ENCODE results near the gene ROCK1.
"Not testable (repeated sequence)": the region's sequence is repeated elsewhere in the genome, so short reads cannot be mapped to it uniquely, and the experiment has no call there.

The ROCK1 gene

GRCh38 chr18:21052385-21052784 lies 59.2 kb downstream of the ROCK1 start:
- DNase-seq: peak in 1 of 14 donors; percentile 6

GRCh38 chr18:21051620-21052019 lies 60.0 kb downstream of the ROCK1 start:
- no peak for DNase-seq

DNA sequence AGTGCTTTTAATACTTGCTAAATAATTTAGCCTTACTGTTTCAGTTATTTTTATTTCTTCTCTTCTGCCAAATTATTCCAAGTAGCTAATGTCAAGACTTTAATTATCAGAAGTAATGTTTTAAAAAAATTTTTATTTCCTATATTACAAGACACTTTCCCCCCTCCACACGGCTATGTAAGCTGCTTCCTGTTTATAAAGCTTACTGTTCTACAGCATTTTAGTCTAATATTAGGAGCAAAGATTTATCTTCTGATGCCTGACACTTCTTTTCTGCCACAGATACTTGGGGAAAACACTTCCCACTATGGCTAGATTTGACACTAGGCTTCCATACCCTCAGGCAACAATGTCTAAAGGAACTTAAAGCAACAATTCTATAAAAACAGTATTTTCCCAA lies 62.3 kb downstream of the ROCK1 start:
- DNase-seq: no peak

DNA sequence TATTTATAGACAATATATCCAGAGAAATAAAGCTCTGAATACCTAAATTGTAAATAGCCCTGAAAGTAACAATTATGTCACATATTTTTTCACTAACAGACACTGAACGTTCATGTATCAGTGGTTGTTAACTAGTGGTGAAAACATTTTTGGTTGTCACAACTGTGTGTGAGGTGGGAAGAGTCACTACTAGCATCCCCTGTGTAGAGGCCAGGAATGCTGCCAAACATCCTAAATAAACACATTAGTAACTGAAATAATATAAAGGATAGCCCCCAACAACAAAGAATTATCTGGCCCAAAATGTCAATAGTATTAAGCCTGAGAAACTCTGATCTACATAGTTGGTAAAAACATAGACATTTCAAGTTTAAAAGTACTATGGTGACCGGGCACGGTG lies 64.5 kb downstream of the ROCK1 start:
- DNase-seq: no peak

- no peak for DNase-seq
Measured at GRCh38 chr18:21040466-21040865, 71.1 kb downstream of the ROCK1 start.

DNA sequence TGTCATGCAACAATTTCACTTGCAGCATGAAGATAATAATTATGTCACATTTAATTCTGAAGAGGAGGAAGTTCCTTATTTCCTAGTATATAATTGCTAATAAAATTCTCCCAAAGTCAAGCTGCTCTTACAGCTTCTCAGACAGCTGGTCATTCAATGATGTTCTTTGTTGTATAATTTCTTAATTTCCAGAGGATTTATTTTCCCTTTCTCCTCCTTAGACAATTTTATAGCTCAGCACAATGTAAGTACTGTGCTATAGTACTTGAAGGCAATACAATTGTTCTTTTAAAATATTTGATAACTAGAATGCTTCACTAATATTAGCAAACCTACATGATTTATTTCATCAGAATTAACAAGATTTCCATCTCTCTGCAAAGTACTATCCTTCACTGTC lies 73.4 kb downstream of the ROCK1 start:
- no peak for DNase-seq

DNA sequence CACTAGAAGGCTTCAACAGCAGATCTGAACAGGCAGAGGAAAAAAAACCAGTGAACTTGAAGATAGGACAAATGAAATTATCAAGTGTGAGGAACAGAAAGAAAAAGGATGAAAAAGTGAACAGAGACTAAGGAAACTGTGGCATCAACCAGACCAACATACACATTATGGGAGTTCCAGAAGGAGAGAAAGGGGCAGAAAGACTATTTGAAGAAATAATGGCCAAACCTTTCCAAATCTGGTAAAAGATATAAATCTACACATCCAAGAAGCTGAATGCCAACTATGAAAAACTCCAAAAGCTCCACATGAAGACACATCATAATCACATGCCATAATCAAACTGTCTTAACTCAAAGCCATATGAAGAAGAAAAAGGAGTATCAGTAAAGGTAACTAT lies 79.8 kb downstream of the ROCK1 start:
- no peak for DNase-seq

DNA sequence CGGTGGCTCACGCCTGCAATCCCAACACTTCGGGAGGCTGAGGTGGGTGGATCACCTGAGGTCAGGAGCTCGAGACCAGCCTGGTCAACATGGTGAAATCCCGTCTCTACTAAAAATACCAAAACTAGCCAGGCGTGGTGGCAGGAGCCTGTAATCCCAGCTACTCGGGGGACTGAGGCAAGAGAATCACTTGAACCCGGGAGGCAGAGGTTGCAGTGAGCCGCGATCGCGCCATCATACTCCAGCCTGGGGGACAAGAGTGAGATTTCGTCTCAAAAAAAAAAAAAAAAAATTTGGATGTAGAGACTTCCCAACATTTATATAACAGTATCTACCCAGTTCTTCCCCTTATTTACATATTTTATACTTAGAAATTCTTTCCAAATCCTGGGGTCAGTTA lies 93.4 kb downstream of the ROCK1 start:
- not testable (repeated sequence) for DNase-seq

DNA sequence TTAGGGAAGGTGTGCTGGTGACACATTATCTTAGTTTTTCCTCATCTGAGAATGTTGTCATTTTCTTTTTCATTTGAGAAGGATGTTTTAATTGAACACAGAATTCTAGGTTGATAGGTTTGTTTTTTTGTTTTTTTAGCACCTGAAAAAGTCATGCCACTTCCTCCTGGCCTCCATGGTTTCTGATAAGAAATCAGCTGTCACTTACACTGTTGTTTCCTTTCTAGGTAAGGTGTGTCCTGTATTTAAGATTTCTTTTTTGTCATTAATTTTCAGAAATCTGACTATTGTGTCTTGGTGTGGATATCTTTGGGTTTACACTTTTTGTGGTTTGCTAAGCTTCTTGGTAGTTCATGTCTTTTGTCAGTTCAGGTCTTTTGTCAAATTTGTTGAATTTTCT lies 99.3 kb downstream of the ROCK1 start:
- no peak for DNase-seq

- DNase-seq: no peak
Measured at GRCh38 chr18:21004726-21005125, 106.9 kb downstream of the ROCK1 start.

DNA sequence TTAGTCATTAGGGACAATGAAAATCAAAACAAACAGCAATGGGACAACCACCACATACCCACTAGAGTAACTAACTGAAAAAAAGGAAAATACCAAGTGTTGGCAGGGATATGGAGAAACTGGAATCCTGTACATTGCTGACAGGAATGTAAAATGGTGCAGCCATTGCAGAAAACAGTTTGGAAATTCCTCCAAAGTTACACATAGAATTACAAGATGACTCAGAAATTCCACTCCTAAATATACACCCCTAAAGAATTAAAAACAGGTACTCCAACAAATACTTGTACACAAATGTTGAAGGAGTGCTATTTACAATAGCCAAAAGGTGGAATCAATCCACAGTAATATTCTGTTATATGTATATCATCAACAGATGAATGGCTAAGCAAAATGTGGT lies 110.9 kb downstream of the ROCK1 start:
- no peak for DNase-seq

DNA sequence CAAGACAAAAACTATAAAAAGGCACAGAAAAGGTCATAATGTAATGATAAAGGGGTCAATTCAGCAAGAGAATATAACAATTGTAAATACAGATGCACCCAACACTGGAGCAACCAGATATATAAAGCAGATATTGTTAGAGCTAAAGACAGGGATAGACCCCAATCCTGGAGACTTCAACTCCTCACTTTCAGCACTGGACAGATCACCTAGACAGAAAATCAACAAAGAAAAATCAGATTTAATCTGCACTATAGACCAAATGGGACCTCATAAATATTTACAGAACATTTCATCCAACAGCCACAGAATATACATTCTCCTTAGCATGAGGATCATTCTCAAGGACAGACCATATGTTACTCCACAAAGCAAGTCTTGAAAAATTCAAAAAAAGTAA lies 114.2 kb downstream of the ROCK1 start:
- DNase-seq: no peak

DNA sequence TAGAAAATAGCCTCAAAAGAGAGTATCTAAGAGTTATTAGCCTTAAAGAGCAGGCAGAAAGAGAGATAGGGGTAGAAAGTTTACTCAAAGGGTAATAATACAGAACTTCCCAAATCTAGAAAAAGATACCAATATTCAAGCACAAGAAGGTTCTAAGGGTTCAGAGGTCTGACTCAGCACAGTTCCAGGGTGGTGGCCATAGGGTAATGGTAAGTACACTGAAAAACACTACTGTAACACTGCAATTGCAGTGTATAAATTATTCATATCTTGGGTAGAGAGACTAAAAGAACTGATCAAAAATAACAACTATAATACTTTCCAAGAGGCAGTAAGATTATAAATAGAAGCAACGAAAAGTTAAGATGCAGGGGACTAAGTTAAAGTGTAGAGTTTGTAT lies 115.2 kb downstream of the ROCK1 start:
- no peak for DNase-seq

- no peak for DNase-seq
Measured at GRCh38 chr18:20988726-20989125, 122.9 kb downstream of the ROCK1 start.

GRCh38 chr18:20975077-20975476 lies 136.5 kb downstream of the ROCK1 start:
- DNase-seq: no peak

DNA sequence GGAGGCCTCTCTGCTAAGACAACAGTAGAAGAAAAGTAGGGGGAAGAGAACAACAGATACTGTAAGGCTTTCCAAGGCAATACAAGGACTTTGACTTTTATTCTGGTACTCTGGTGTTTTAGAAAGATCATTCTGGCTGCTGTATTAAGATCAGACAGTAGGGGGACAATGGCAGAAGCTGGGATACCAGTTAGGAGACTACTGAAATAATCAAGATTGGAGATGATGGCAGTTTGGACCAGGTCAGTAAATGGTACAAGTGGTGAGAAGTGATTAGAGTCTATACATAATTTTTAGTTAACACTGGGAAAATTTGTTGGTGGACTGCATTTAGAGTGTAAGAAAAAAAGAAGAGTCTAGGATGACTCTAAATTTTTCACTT lies 139.7 kb downstream of the ROCK1 start:
- no peak for DNase-seq

GRCh38 chr18:20966795-20967194 lies 144.8 kb downstream of the ROCK1 start:
- DNase-seq: no peak

DNA sequence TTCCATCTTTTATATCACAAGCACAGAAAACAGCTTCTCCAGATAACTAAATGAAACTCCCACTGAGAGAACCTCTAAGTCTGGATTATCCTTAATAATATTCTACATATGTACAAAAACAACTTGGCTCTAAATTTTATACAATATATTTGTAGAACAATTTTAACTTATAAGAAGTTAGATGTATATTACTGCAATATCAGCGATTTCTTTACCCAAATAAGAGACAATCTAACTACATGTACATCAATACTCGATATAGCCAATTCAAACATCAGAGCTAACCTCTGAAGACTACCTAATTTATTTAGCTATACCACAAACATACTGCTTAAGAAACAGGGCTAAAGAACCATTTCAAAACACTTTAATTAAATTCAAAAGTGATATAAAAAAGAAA lies 148.6 kb downstream of the ROCK1 start:
- DNase-seq: no peak

GRCh38 chr18:20960735-20961134 lies 150.9 kb downstream of the ROCK1 start:
- DNase-seq: no peak

DNA sequence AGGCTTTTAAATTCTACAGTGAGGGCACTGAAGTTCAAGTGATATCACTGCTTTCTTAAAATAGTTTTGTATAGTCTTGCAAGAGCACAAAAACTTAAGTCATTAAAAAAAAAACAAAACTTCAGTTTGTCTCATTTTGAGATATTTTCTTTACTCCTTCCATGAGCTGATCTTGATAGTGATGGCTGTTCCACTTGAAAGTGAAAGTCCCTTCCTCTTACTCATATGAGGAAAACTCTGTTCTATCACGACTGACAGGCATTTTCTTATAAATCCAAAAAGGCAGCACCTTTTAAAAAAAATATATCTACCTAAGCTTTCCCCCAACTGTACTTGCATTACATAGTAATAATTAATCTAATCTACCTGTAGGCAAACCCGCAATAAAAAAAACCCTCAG lies 160.8 kb downstream of the ROCK1 start:
- not testable (repeated sequence) for DNase-seq
